Measurements from ENCODE around the gene DMBX1. TPM values are rescaled to one million over a fixed set of nuclear protein-coding genes. Genes with fewer than 3 reads are reported as not detected.

Gene DMBX1
- polyA plus RNA-seq, 2 of the 4 experiments (the other 2 are of a cell fraction): 0.44 to 2.2 TPM

DNA sequence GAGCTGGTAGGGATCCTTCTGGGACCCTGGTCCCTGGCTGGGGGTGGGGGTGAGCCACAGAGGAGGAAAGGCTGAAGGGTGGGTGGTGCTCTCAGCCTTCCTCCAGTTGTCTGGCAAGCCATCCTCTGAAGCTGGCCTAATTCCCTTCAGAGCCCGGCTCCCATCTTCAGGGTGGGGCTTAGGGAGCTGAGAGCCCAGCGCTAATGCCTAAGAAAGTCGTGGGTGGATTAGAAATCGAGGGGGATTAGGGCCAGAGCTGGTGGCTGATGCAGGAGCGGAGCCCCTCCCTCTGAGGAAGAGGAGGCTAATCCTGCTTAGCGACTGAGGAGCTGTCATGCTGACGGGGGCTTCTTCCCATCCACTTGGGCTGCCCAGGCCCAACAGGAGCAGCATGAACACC lies 30.8 kb upstream of the DMBX1 start:
- ChIA-PET POLR2A (no interaction called here), CTCF (interaction anchor here (0.7 to 1.8 kb wide), 5 partner anchors 12 to 76 kb away, joined by 3 to 7 read pairs (median 3); a partner anchor contains a TSS)
- ATAC-seq: no peak
- FAIRE-seq: no peak
- no peak overlapping the region for H3K27ac ChIP-seq
- TF ChIP-seq TP53 (CRISPR knock-in tag; IDR thresholded peaks at IDR 0.05) (no peak), KDM5A (IDR thresholded peaks at IDR 0.05) (no peak), CBX8 (IDR thresholded peaks at IDR 0.05) (no peak), SMC3 (IDR thresholded peaks at IDR 0.05) (no peak), NFE2L2 (conservative IDR thresholded peaks at IDR 0.05; ENCODE audit: low read length) (no peak), FOSB (CRISPR knock-in tag; IDR thresholded peaks at IDR 0.05) (no peak), POLR2AphosphoS2 (conservative IDR thresholded peaks at IDR 0.05; ENCODE audit: low read length) (no peak), RFX5 (IDR thresholded peaks at IDR 0.05) (no peak), NR3C1 (IDR thresholded peaks at IDR 0.05) (no peak), PHF8 (IDR thresholded peaks at IDR 0.05; ENCODE audit: borderline replicate concordance, low read depth) (no peak), NPAS2 (CRISPR knock-in tag; IDR thresholded peaks at IDR 0.05; ENCODE audit: borderline replicate concordance) (no peak), MYC (IDR thresholded peaks at IDR 0.05; ENCODE audit: borderline replicate concordance, low read length) (no peak), GATA3 (IDR thresholded peaks at IDR 0.05; ENCODE audit: borderline replicate concordance) (no peak)
- no peak for DNase-seq (ENCODE audit: low read depth in 1 of 2, low spot score in 1 of 2)
- no peak overlapping the region for H3K4me2 ChIP-seq
- no peaks in the 10 kb centered on the region for H3K9me3 ChIP-seq
- H3K4me3 ChIP-seq: no peak overlapping the region
- H3K4me1 ChIP-seq: no peaks in the 10 kb centered on the region
- 53% methylated on average over 7 of the region's 7 CpGs for WGBS (ENCODE audit: missing lambda C conversion rate)

DNA sequence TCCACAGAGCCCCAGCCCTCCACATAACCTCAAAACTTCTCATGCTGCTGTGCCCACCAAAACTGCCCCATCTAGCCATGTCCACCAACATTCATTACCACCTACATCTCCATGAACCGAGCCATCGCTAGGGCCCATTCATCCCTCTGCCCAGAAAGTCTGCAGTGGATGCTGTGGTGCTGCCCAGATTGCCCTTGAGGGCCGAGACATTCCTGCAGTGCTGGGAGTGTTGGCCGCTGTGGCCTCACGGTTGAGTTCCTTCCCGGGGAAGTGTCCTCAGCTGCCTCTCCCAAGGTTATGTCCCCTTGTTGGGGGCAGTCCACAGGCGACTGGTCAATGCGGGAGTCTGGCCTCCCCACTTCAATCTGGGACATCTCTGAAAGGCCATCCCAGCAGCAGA lies 30.3 kb upstream of the DMBX1 start:
- Histone ChIP-seq H3K4me2 (no peak overlapping the region), H3K4me1 (no peaks in the 10 kb centered on the region), H3K27ac (no peak overlapping the region), H3K4me3 (no peak overlapping the region), H3K9me3 (no peaks in the 10 kb centered on the region)
- TF ChIP-seq CBX8 (IDR thresholded peaks at IDR 0.05): no peak
- no peak for TF ChIP-seq ZNF302 (CRISPR knock-in tag; IDR thresholded peaks at IDR 0.05)
- TF ChIP-seq, protein P1, sequence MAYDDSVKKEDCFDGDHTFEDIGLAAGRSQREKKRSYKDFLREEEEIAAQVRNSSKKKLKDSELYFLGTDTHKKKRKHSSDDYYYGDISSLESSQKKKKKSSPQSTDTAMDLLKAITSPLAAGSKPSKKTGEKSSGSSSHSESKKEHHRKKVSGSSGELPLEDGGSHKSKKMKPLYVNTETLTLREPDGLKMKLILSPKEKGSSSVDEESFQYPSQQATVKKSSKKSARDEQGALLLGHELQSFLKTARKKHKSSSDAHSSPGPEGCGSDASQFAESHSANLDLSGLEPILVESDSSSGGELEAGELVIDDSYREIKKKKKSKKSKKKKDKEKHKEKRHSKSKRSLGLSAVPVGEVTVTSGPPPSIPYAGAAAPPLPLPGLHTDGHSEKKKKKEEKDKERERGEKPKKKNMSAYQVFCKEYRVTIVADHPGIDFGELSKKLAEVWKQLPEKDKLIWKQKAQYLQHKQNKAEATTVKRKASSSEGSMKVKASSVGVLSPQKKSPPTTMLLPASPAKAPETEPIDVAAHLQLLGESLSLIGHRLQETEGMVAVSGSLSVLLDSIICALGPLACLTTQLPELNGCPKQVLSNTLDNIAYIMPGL (CRISPR knock-in tag; IDR thresholded peaks at IDR 0.05; ENCODE audit: borderline replicate concordance): no peak
- no peak for TF ChIP-seq POLR2AphosphoS2 (conservative IDR thresholded peaks at IDR 0.05; ENCODE audit: low read length)
- no peak for TF ChIP-seq NPAS2 (CRISPR knock-in tag; IDR thresholded peaks at IDR 0.05; ENCODE audit: borderline replicate concordance)
- no peak for TF ChIP-seq POLR2A (IDR thresholded peaks at IDR 0.05; ENCODE audit: low read length)
- TF ChIP-seq, protein P2, sequence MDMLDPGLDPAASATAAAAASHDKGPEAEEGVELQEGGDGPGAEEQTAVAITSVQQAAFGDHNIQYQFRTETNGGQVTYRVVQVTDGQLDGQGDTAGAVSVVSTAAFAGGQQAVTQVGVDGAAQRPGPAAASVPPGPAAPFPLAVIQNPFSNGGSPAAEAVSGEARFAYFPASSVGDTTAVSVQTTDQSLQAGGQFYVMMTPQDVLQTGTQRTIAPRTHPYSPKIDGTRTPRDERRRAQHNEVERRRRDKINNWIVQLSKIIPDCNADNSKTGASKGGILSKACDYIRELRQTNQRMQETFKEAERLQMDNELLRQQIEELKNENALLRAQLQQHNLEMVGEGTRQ (IDR thresholded peaks at IDR 0.05): no peak
- TF ChIP-seq MYC (IDR thresholded peaks at IDR 0.05; ENCODE audit: borderline replicate concordance, low read length): no peak
- no peak for TF ChIP-seq RFX5 (IDR thresholded peaks at IDR 0.05)
- no peak for TF ChIP-seq JUNB (IDR thresholded peaks at IDR 0.05)
- TF ChIP-seq KDM5A (IDR thresholded peaks at IDR 0.05): no peak
- TF ChIP-seq TFCP2L1 (CRISPR knock-in tag; IDR thresholded peaks at IDR 0.05): no peak
- no peak for TF ChIP-seq HEYL (CRISPR knock-in tag; IDR thresholded peaks at IDR 0.05)
- TF ChIP-seq, protein P3, sequence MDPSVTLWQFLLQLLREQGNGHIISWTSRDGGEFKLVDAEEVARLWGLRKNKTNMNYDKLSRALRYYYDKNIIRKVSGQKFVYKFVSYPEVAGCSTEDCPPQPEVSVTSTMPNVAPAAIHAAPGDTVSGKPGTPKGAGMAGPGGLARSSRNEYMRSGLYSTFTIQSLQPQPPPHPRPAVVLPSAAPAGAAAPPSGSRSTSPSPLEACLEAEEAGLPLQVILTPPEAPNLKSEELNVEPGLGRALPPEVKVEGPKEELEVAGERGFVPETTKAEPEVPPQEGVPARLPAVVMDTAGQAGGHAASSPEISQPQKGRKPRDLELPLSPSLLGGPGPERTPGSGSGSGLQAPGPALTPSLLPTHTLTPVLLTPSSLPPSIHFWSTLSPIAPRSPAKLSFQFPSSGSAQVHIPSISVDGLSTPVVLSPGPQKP (IDR thresholded peaks at IDR 0.05; ENCODE audit: low read depth, low read length): no peak
- TF ChIP-seq, protein P4, sequence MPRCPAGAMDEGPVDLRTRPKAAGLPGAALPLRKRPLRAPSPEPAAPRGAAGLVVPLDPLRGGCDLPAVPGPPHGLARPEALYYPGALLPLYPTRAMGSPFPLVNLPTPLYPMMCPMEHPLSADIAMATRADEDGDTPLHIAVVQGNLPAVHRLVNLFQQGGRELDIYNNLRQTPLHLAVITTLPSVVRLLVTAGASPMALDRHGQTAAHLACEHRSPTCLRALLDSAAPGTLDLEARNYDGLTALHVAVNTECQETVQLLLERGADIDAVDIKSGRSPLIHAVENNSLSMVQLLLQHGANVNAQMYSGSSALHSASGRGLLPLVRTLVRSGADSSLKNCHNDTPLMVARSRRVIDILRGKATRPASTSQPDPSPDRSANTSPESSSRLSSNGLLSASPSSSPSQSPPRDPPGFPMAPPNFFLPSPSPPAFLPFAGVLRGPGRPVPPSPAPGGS (IDR thresholded peaks at IDR 0.05): no peak
- no peak for TF ChIP-seq SMC3 (IDR thresholded peaks at IDR 0.05)
- ChIA-PET CTCF (interaction anchor here (0.7 to 1.1 kb wide), 4 partner anchors 12 to 76 kb away, joined by 3 to 4 read pairs (median 3); a partner anchor contains a TSS), POLR2A (no interaction called here)
- FAIRE-seq: no peak
- peak in 1 of 2 experiments; percentile 20; a peak in 1 of 6 replicates for ATAC-seq
- DNase-seq (ENCODE audit: low read depth in 1 of 2, low spot score in 1 of 2): no peak
- WGBS (ENCODE audit: missing lambda C conversion rate): 33% methylated on average over 1 of the region's 8 CpGs

All from A549 (cell line).